Psoas muscle (tissue), 8 donors: ENCODE measurements around the gene NME8. TPM values are rescaled to one million over a fixed set of nuclear protein-coding genes. Genes with fewer than 3 reads are reported as not detected.

Experiments used
- ATAC-seq, 4 donors: fragments of 200-7000 bp; cut with Tn5 transposase; one replicate each; pipeline ENCODE4 v1.9.1; 2020; ENCODE audit warnings: moderate library complexity in 3 of 4, mild to moderate bottlenecking in 2 of 4
- DNase-seq, 2 donors: peaks; one replicate each; pipeline ENCODE4 v3.0.0-alpha.2; 2020
- H3K27ac ChIP-seq: fragments of 200-600 bp; one replicate; pipeline ENCODE4 v1.8.0; 2022
- H3K27me3 ChIP-seq, 3 donors: fragments of 200-600 bp in 1 of 3; one replicate each; pipeline versions ENCODE4 v1.6.1 to v1.8.0; 2013 to 2022; ENCODE audit warnings: low read length in 2 of 3, mild to moderate bottlenecking in 2 of 3, moderate library complexity in 1 of 3; ENCODE audit not compliant: insufficient read depth in 3 of 3
- H3K36me3 ChIP-seq, 2 donors: fragments of 200-600 bp in 1 of 2; one replicate each; pipeline versions ENCODE4 v1.6.1 to v1.8.0; 2013 to 2022; ENCODE audit warnings: low read depth in 1 of 2, mild to moderate bottlenecking in 1 of 2, moderate library complexity in 1 of 2; ENCODE audit not compliant: insufficient read depth in 1 of 2
- H3K4me1 ChIP-seq: fragments of 200-600 bp; one replicate; pipeline ENCODE4 v1.8.0; 2022
- H3K4me3 ChIP-seq: fragments of 200-600 bp; one replicate; pipeline ENCODE4 v1.8.0; 2022; ENCODE audit warnings: mild to moderate bottlenecking
- H3K9me3 ChIP-seq: fragments of 200-600 bp; one replicate; pipeline ENCODE4 v1.8.0; 2022
- CTCF ChIP-seq: fragments of 200-600 bp; IDR thresholded peaks from one replicate; pipeline ENCODE4 v1.8.0; 2022; ENCODE audit warnings: antibody characterized with exemption
- WGBS, 3 donors: extraction: QIAGEN DNeasy Blood & Tissue Kit; methylation state at CpG; one replicate each; pipeline versions ENCODE4 v1.1.6 to v1.1.7; 2013; 5-methylcytosine and 5-hydroxymethylcytosine counted together
- intact Hi-C, 2 donors: fragments of 100-400 bp; cut with DNase I; formaldehyde crosslinking; loops; one replicate each; pipeline versions ENCODE4 v1.11.0 to v1.14.2; 2022
- polyA plus RNA-seq, 3 donors: library from polyadenylated mRNA; stranded (reverse); fragments of 200-250 nt; gene quantifications; one replicate each; pipeline ENCODE4 v1.2.3, GENCODE V29; 2013
- total RNA-seq, 4 donors: library from RNA; stranded (reverse); fragmentation: NEBNext Ultra II Directional in 2 of 4; extraction: Animal tissue kit (Norgen Biotek cat#: 25700) in 2 of 4; gene quantifications; one replicate each; pipeline versions ENCODE4 v1.2.1 to v1.2.4, GENCODE V29; 2021 to 2023
- donor health status: healthy with polysubstance abuse.
- donor health status: DM: no; HTN: no; CAD: no; lungs with moderate emphysema.
- donor health status: Bipolar disorder and iron deficiency.
- donor health status: healthy.
- donor health status: DM: yes; HTN: yes; CAD: no.
- donor health status: DM: no; HTN: no; CAD: no.
- donor health status: DM: no; HTN: no; CAD: no.
- donor health status: DM: yes; HTN: yes; CAD: no.

Gene NME8
- total and polyA plus RNA-seq, 7 donors = not detected

DNA sequence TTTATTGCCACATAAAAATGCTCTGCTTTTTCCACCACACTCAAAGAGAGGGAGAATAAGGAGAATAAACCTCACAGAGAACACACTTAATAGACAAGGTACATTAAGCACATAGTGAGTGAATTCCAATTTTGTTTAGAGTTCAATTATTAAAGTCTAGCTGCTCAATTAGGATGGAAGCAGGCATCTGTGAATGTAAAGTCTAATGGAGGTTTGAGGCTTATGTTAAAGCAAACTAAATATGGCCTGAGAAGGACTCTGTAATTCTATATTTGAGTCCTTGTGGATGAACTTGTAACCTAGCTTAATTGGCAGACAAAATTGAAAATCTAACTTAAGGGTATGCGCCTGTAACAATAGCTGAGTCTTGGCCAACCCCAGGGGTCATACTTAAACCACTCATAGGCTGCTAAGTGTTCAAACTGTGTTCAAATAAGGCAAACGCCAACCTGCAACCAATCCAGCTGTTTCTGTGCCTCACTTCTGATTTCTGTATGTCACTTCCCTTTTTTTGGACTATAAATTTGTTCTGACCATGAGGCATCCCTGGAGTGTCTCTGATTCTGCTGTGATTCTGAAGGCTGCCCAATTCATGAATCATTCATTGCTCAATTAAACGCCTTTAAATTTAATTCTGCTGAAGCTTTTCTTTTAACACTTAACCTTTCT, 31.3 kb upstream of the NME8 start:
- no peaks in the 10 kb centered on the region for H3K27me3 ChIP-seq
- intact Hi-C loops = no loop called here
- no peaks in the 10 kb centered on the region for H3K36me3 ChIP-seq
- no peak overlapping the region for H3K4me3 ChIP-seq
- TF ChIP-seq CTCF = no peak
- no peaks in the 10 kb centered on the region for H3K4me1 ChIP-seq
- peaks cover 17% of the 10 kb centered on the region for H3K9me3 ChIP-seq
- WGBS, 3 donors = 49 to 58% (median 50%) methylated on average over 3 of the region's 3 CpGs
- ATAC-seq (no peak), DNase-seq (no peak)
- H3K27ac ChIP-seq = no peak overlapping the region

DNA sequence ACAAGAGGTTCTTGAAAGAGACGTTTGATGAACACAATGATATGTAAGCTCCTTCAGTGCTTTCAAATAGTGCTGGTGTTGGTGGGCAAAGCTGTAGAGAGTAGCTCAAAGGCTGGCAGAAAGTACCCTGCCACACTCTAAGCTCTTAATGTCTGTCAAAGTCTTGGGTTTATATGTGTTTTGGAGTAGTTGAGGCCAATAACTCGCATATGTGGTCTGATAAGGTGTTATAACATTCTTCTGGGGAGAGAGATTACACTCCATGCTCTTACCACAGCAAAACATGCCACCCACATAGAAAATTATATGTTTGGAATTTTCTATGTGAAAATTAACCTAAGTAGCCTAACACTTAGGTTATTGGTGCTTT, 30.8 kb upstream of the NME8 start:
- no peak for TF ChIP-seq CTCF
- Histone ChIP-seq H3K27me3 (no peaks in the 10 kb centered on the region), H3K36me3 (no peaks in the 10 kb centered on the region), H3K9me3 (peaks cover 16% of the 10 kb centered on the region), H3K4me1 (no peaks in the 10 kb centered on the region), H3K27ac (no peak overlapping the region), H3K4me3 (no peak overlapping the region)
- WGBS, 3 donors = 57 to 67% (median 63%) methylated on average over 2 of the region's 2 CpGs
- DNase-seq = no peak
- no peak for ATAC-seq
- intact Hi-C loops = no loop called here

- Histone ChIP-seq H3K27ac (no peak overlapping the region), H3K27me3 (no peaks in the 10 kb centered on the region), H3K9me3 (peaks cover 11% of the 10 kb centered on the region), H3K4me1 (no peaks in the 10 kb centered on the region), H3K36me3 (no peaks in the 10 kb centered on the region), H3K4me3 (no peak overlapping the region)
- intact Hi-C loops = no loop called here
- WGBS, 3 donors = 58 to 61% (median 60%) methylated on average over 5 of the region's 5 CpGs
- ATAC-seq = no peak
- TF ChIP-seq CTCF = no peak
- DNase-seq = no peak
Observed at GRCh38 chr7:37817996-37818720, 30.2 kb upstream of the NME8 start.

DNA sequence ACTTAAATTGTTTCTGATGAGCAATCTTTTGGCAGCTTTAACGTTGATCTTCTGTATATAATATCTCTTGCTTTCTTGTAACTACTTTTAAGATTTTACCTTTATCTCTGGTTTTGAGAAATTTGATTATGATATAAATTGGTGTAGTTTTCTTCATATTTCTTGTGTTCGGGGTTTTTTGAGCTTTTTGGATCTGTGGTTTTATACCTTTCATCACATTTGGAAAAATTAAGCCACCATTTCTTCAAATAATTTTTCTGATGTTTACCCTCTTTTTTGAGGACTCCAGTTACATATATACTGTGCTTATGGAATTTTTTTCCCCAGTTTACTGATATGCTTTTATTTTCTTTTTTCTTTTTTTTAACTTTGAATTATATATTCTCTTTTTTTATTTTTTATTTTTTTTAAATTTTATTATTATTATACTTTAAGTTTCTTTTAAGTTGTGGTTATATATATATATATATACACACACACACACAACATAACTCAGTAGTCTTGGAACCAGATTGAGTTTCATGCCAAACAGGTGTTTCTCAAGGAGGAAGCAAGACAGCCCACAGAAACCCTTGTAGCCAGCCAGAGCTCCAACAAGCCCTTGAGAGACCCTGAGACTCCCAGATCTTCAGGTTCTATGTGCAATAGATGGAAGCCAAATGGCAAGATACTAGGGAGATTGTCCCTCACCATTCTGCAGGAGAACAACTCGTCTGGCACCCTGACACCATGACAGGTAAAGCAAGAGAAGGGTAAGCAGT, 27.5 kb upstream of the NME8 start:
- intact Hi-C loops = no loop called here
- no peaks in the 10 kb centered on the region for H3K27me3 ChIP-seq
- H3K4me3 ChIP-seq = no peak overlapping the region
- DNase-seq (no peak), ATAC-seq (no peak)
- H3K4me1 ChIP-seq = no peaks in the 10 kb centered on the region
- H3K36me3 ChIP-seq = no peaks in the 10 kb centered on the region
- H3K9me3 ChIP-seq = peaks cover 11% of the 10 kb centered on the region
- no peak for TF ChIP-seq CTCF
- H3K27ac ChIP-seq = no peak overlapping the region
- 80 to 85% (median 82%) methylated on average over 3 of the region's 3 CpGs for WGBS, 3 donors
